Stomach (tissue), 4 donors: Measurements from ENCODE around the gene CHDH.

ENCODE experiments used
- CTCF ChIP-seq, 7 experiments: fragments of 450-650 bp in 4 of 7; fragments of 200-600 bp in 3 of 7; sonication (generic) in 3 of 7; IDR thresholded peaks; one replicate each; pipeline ENCODE4 v1.5.1; 2016 to 2019; ENCODE audit warnings: antibody characterized with exemption in 7 of 7, control low read depth in 2 of 7, mild to moderate bottlenecking in 1 of 7
- EP300 ChIP-seq: sonication (generic); formaldehyde crosslinking; IDR thresholded peaks from one replicate; pipeline ENCODE4 v1.6.1; 2017; ENCODE audit warnings: antibody characterized with exemption
- POLR2A ChIP-seq, 4 donors: fragments of 450-650 bp; IDR thresholded peaks; one replicate each; pipeline ENCODE4 v1.6.1; 2016; ENCODE audit warnings: antibody characterized with exemption in 4 of 4, control low read depth in 2 of 4, mild to moderate bottlenecking in 1 of 4, moderate library complexity in 1 of 4
- POLR2AphosphoS5 ChIP-seq, 3 donors: sonication (generic); formaldehyde crosslinking; IDR thresholded peaks; one replicate each; pipeline ENCODE4 v1.6.1; 2016; ENCODE audit warnings: antibody characterized with exemption in 3 of 3

- peak in 4 of 7 experiments; percentile 4 to 58 (median 24) for TF ChIP-seq CTCF (IDR thresholded peaks at IDR 0.05)
- peak in 2 of 3 donors; percentile 4 to 55 for TF ChIP-seq POLR2AphosphoS5 (IDR thresholded peaks at IDR 0.05)
- no peak for TF ChIP-seq POLR2A (IDR thresholded peaks at IDR 0.05)
- no peak for TF ChIP-seq EP300
These were observed 3.6 kb downstream of the CHDH start for GRCh38 chr3:53842436-53843194.
